ENCODE results near the gene VSTM5. TPM values are rescaled to one million over a fixed set of nuclear protein-coding genes. Genes with fewer than 3 reads are reported as not detected.

VSTM5 gene
- total RNA-seq, 1 experiment from 2014 or later, result not detected

DNA sequence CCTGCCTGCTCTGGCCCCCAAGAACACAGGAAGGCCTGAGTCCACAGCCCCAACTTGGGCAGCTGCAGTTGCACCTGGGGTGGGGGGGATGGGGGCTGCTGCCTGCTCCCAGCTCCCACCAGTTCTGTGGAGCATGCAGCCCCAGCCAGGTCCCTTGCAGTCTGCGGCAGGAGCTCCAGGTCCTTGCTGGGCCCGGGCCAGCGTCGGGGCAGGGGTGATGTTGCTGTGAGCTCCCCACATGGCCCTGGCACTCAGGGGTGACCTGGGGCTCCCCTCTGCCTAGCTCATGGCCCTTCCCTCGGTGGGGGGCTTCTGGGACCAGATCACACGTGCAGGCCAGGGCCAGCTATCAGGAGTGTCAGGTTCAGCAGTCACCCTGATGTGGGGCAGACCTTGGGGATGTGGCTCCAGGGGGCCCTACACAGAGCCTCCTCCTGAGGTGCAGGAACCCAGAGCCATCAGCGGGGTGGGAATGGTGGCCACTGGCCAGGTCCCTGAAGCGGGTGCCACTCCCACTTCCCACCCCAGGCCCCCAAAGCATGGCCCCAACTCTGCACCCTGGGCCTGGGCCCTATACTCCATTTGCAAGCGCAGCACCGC, 76.7 kb downstream of the VSTM5 start:
- Histone ChIP-seq H3K4me1 (ENCODE audit: insufficient read depth, low read length) (no peaks in the 10 kb centered on the region), H2AFZ (ENCODE audit: low read length) (no peak overlapping the region), H2BK20ac (ENCODE audit: low read depth, low read length, poor library complexity, severe bottlenecking) (no peak overlapping the region), H3K4me2 (ENCODE audit: insufficient read depth, insufficient read length, low read length) (no peak overlapping the region), H4K20me1 (ENCODE audit: control insufficient read depth, insufficient read depth, insufficient read length) (no peaks in the 10 kb centered on the region), H3K9ac (ENCODE audit: extremely low read depth, insufficient read length, low read length) (no peak overlapping the region), H4K91ac (ENCODE audit: insufficient read length, low read depth, low read length) (no peak overlapping the region), H3K9me3 (ENCODE audit: control insufficient read depth, low read depth, low read length) (no peaks in the 10 kb centered on the region), H2BK15ac (ENCODE audit: low read depth, low read length) (no peak overlapping the region), H3K79me1 (ENCODE audit: insufficient read depth, low read depth, low read length, poor library complexity, severe bottlenecking) (no peaks in the 10 kb centered on the region), H3K56ac (ENCODE audit: insufficient read length, low read depth, low read length) (no peak overlapping the region), H3K4ac (ENCODE audit: low read depth, low read length) (no peak overlapping the region), H3K27me3 (ENCODE audit: insufficient read depth, low read length) (no peaks in the 10 kb centered on the region; the same call in 1 of the 2 replicates), H3T11ph (ENCODE audit: low read length) (no peak overlapping the region), H3K79me2 (ENCODE audit: insufficient read depth, low read length) (no peaks in the 10 kb centered on the region), H3K23me2 (ENCODE audit: insufficient read length, low read depth, low read length, poor library complexity, severe bottlenecking) (no peaks in the 10 kb centered on the region), H2BK5ac (ENCODE audit: insufficient read length, low read length) (no peak overlapping the region), H3K18ac (ENCODE audit: insufficient read length, low read depth, low read length) (no peak overlapping the region), H2BK120ac (ENCODE audit: low read depth, low read length, poor library complexity, severe bottlenecking) (no peak overlapping the region), H2BK12ac (ENCODE audit: insufficient read length, low read depth, low read length) (no peak overlapping the region), H2AK5ac (ENCODE audit: insufficient read length, low read length) (no peak overlapping the region), H3K27ac (ENCODE audit: insufficient read length, low read depth, low read length) (no peak overlapping the region), H4K8ac (replicated peaks; ENCODE audit: insufficient read length, low read depth, low read length) (no peak overlapping the region), H3K23ac (ENCODE audit: insufficient read length, low read depth, low read length) (no peak overlapping the region), H3K14ac (ENCODE audit: insufficient read depth, low read length) (no peak overlapping the region), H4K5ac (ENCODE audit: insufficient read length, low read depth, low read length) (no peak overlapping the region)
- Mint-ChIP-seq H3K27me3 (ENCODE audit: low read depth) (no peaks in the 10 kb centered on the region), H3K36me3 (ENCODE audit: insufficient read depth in 1 of 3, low read depth in 3 of 3) (peaks cover 0 to 3% (median 2%) of the 10 kb centered on the region in 3 experiments; a peak in 2 of 7 replicates), H3K27ac (no peak overlapping the region), H3K9me3 (0 out of 5 replicates have a peak, but pooled peaks cover 0 to under 1% of the 10 kb centered on the region in 2 experiments), H3K4me1 (peaks cover 0 to 6% of the 10 kb centered on the region in 2 experiments; a peak in 3 of 4 replicates), H3K4me3 (no peak overlapping the region)
- WGBS (ENCODE audit: extremely low coverage, insufficient read length, low lambda C conversion rate), result no CpG with 5 or more reads among the region's 10 CpGs
- no peak for DNase-seq
- TF ChIP-seq, protein P1, sequence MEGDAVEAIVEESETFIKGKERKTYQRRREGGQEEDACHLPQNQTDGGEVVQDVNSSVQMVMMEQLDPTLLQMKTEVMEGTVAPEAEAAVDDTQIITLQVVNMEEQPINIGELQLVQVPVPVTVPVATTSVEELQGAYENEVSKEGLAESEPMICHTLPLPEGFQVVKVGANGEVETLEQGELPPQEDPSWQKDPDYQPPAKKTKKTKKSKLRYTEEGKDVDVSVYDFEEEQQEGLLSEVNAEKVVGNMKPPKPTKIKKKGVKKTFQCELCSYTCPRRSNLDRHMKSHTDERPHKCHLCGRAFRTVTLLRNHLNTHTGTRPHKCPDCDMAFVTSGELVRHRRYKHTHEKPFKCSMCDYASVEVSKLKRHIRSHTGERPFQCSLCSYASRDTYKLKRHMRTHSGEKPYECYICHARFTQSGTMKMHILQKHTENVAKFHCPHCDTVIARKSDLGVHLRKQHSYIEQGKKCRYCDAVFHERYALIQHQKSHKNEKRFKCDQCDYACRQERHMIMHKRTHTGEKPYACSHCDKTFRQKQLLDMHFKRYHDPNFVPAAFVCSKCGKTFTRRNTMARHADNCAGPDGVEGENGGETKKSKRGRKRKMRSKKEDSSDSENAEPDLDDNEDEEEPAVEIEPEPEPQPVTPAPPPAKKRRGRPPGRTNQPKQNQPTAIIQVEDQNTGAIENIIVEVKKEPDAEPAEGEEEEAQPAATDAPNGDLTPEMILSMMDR (conservative IDR thresholded peaks at IDR 0.05), result no peak
